ENCODE measurements around the gene LRSAM1.
A peak's percentile ranks its signal among the peaks of the same experiment; 100 is the strongest.

LRSAM1 gene

DNA sequence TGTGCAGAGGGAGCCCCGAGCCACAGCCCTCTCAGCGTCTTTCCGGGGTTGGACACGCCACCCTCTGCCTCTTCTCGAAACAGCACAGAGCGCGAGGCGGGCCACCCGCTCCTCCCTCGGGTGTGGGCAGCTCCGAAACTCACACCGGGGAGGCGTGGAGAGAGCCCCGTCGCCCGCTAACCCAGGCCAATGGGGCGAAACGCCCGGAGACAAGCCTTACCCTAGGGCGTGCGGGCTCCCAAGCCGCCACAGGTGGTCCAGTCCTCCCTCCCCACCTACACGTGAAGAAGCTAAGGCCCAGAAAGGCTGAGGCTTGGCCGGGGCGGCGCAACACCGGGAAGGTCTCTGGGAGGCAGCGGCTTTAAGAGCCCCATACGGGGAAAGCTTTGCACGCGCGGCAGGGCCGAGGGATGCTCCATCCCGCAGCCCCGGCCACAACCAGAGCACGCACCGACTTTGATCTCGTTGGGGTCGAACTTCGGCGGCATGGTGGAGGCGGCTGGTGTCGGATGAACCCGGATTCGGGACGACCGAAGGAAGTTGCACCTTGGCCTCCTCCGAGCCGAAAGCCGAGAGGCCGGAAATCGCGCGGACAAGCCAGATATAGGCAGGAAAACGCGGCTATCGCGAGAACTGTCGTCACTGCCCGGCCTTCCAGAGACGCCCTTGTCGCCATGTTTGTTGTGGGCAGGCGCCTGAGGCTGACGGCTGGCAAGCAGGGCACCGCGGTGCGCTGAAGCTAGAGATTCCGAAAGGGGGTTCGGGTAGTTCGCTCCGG lies at the start of gene LRSAM1, which contains the start of gene RPL12:
Gene LRSAM1 (plus strand): TSS at position 681 of the 778 bp plus-strand sequence. CDS start 3,018 bp downstream, outside the sequence.
Gene RPL12 (minus strand): TSS at position 577 of the 778 bp plus-strand sequence. CDS start 89 bp downstream, at position 488.
- peak; percentile 100 for DNase-seq (ENCODE audit: low read depth)

DNA sequence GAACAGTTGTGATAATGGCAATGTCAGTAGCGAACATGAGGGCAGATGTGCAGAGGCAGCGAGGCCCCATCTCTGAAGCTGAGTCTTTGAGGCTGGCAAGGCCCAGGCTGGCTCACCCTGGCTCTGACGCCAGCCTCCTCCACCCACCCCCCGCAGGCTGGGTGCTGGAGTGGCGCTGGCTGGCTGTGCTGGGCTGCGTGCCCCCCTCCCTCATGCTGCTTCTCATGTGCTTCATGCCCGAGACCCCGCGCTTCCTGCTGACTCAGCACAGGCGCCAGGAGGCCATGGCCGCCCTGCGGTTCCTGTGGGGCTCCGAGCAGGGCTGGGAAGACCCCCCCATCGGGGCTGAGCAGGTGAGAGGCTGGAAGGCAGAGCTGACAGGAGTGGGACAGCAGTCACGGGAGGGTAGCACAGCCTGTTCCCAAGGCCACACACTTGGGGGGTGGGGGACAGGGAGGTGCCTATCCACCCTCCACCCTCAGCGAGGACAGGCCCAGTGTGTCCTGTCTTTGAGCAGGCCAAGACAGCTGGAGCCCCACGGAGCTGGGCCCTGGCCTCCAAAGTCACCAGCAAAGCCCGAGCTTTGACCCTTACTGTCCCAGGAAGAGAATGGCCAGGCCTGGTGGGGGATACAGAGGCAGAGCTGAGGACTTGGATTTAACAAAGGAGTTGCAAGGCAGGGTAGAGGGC lies 48.8 kb upstream of the LRSAM1 start:
- DNase-seq (ENCODE audit: low read depth): no peak

DNA sequence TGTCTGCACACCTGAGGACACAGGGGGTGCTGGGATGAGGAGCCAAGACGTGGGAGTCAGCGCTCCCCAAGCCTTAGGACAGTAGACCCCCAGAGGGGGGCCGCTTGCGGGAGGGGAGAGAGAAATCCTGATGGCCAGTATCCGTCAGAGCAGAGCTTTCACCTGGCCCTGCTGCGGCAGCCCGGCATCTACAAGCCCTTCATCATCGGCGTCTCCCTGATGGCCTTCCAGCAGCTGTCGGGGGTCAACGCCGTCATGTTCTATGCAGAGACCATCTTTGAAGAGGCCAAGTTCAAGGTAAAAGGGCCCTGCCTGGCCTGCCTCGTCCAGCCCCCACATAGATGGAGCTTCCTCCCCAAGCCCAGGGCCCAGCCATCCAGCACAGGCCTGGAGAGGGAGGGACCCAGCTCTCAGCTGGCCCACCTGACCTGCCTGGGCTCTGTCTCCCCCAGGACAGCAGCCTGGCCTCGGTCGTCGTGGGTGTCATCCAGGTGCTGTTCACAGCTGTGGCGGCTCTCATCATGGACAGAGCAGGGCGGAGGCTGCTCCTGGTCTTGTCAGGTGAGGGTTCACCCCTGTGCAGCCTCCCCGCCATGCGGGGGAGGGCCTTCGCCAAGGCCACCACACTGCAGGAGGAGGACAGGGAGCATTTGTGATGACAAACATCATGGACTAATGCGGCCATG lies 47.7 kb upstream of the LRSAM1 start:
- DNase-seq (ENCODE audit: low read depth): no peak

DNA sequence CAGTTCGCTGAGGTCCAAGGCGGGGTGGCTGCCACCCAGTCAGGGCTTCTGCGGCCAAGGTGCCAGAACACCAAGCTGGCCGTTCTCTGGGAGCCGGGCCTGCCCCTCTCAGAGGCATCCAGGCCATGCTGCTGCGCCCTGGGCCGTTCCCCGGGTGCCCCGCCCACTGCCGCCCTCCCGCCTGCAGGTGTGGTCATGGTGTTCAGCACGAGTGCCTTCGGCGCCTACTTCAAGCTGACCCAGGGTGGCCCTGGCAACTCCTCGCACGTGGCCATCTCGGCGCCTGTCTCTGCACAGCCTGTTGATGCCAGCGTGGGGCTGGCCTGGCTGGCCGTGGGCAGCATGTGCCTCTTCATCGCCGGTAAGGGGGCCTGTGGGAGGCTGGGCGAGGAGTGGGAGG lies 46.7 kb upstream of the LRSAM1 start:
- no peak for DNase-seq (ENCODE audit: low read depth)

DNA sequence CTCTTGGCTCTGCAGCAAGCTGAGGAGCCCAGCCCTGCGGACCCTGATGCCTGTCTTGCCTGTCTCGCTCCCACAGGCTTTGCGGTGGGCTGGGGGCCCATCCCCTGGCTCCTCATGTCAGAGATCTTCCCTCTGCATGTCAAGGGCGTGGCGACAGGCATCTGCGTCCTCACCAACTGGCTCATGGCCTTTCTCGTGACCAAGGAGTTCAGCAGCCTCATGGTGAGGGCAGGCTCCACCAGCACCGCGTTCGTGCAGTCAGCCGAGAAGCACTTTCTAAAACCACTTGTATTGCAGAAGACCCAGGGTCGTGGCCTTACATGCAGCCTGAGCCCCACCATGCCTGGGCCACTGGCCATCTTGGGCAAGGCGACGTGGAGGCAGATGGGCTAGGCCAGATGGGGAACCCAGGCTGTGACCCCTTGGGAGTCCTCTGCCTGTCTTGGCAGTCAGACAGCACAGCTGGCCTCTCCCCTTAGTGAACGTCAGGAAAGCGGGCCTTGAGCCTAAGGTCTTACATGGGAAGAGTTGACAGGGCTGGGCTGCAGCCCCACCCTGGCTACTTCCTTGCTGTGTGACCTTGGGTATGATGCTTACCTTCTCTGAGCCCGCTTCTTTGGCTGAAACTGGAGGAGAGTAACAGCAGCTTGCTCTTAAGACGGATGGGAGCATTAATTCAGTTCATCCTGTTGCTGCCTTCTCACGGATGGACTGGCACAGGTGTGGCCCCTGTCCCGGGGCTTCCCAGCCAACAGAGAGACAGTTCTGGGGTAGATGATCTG lies 45.8 kb upstream of the LRSAM1 start:
- no peak for DNase-seq (ENCODE audit: low read depth)

DNA sequence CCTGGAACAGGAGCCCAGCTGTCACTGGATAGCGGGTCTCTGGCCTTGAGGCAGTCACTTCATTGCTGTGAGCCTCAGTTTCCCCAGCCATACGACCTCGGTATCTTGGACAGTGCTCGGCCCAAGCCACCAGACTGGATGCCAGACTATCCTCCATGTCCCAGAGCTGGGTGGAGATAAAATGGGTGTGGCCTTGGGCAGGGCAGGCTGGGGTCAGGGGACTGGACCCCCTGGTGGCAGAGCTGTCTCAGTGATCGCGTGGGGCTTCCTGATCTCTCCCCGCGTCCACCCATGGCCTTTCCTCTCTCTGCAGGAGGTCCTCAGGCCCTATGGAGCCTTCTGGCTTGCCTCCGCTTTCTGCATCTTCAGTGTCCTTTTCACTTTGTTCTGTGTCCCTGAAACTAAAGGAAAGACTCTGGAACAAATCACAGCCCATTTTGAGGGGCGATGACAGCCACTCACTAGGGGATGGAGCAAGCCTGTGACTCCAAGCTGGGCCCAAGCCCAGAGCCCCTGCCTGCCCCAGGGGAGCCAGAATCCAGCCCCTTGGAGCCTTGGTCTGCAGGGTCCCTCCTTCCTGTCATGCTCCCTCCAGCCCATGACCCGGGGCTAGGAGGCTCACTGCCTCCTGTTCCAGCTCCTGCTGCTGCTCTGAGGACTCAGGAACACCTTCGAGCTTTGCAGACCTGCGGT lies 44.4 kb upstream of the LRSAM1 start:
- no peak for DNase-seq (ENCODE audit: low read depth)

DNA sequence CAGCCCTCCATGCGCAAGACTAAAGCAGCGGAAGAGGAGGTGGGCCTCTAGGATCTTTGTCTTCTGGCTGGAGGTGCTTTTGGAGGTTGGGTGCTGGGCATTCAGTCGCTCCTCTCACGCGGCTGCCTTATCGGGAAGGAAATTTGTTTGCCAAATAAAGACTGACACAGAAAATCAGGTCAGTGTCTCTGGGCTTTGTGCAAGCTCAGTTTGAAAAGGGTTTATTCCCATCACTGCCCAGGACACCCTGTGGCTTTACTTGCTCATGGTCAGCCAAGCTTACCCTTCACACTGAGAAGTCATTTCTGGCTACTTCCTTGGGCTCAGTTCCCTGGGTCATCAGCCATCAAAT lies 43.8 kb upstream of the LRSAM1 start:
- DNase-seq (ENCODE audit: low read depth): no peak

DNA sequence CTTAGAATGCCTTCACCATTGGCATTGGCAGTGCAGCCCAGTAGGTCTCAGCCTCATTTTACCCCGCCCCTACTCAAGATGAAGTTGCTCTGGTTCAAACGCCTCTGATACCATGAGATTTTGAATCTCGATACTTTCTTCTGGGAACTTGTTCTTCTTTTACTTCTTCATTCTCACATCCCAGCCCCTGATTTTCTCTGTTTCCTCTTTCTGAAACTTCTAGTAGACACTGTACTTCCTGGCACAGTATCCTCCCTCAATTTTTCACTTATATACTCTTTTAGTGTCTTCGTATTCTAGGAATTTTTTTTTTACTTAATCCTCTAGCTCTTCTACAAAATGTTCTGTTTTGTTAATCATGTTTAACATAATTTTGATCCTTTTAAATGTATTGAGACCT lies 40.2 kb upstream of the LRSAM1 start:
- DNase-seq (ENCODE audit: low read depth): no peak

DNA sequence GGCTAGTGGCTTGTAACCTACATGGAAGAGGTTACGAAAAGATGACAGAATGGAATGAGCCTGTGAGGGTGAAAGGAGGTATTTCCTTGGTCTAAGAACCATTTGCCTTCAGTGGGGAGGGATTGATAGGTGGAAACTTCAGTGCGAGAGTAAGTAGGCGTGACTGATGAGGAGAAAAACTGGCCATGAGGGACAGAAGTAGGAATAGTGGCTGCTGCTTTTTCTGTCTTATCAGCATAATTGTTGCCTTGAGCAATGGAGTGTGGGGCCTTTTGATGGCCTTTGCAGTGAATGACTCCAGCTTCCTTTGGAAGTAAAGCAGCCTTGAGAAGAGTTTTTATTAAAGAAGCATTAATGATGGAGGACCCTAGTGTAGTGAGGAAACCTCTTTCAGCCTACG lies 36.2 kb upstream of the LRSAM1 start:
- DNase-seq (ENCODE audit: low read depth): no peak

DNA sequence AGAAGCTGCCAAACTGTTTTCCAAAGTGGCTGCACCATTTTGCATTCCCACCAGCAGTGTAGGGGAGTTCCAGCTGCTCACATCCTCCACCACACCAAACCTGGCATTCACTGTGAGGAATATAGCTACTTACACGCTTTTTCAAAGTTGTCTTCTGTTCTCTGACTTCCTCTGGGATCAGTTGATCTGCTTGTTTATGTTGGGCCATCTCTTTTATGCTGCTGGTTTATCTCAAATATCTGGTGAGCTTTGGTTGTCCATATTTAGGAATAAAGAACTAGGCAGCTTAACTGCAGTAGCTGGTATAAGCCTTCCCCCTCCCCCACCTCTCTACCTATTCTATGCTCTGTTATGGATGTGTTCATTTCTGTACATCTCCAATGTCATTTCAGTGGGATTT lies 35.7 kb upstream of the LRSAM1 start:
- DNase-seq (ENCODE audit: low read depth): no peak

DNA sequence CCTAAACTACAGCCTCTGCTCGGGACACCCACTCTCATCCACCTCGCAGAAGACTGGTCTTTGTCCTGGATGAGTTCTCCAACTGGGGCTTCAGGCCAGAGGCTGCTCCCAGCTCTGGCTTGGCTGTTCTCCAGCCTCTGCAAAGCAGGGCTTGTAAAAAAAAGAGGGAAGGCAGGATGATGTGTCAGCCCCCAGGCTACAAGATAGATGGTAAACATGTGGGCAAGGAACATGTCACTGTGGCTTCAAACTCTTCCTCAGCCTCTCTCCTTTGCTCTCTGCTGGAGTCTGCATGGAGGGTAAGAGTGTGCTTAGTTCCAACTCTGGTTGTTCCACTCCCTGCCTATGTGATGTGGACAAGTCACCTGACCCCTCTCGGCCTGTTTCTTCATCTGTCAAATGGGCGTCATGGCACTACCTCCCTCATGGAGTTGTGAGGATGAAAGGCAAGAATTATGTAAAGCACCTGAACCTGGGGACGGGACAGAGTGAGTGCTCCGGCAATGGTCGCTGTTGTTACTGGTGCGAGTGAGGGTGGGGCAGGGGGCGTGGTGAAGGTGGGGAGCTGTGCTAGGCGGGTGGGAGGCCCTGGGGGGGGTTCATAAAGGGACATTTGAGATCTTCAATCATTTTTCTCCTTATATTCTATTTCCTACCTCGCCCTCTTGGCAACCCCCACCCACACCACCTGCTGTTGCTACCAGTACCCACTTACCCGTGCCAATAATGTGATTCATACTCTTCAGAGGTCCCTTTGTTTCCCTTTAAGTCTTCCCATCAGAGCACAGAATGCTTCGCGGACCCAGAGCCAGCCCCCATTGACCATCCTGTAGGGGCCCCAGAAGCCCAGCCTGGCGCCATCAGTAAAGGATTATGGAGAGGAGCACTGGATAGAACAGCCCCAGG lies 33.9 kb upstream of the LRSAM1 start:
- no peak for DNase-seq (ENCODE audit: low read depth)

DNA sequence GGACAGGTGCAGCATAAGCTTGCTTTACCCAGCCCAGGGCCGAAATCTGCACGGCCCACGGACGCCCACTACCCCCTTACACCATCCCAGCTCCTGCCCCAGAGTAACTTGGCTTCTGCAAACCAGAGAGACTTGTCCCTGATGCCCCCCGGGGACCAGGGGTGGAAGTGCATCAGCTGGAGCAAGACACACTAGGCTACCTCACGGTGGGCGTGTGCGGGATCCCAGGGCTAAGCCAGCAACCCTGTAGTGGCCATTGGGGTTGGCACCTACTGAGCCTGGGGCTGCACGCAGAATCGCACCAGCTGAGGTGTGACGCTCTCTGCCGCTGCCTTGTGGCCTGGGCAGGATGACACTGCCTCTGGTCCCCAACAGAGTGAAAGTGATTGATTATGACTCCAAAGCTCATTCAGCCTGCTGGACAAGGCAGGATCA lies 33.3 kb upstream of the LRSAM1 start:
- peak; percentile 25 for DNase-seq (ENCODE audit: low read depth)

DNA sequence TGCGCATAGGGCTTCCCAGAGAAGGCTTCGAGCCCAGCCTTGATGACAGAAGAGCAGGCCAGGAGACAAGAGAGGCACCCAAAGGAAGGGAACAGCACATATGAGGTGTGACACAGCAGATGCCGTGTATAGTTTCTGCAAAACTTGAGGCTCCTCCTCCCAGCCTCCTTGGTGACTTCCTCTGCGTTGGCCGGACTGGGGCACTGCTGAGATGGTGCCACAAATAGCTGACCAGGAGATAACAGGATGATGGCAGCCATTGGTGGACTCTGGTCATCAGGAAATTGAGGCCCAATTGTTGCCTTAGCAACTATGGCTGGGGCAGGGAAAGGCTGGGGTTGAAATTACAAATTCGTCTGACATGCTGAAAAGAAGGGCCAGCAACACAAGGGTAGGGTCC lies 32.0 kb upstream of the LRSAM1 start:
- no peak for DNase-seq (ENCODE audit: low read depth)

DNA sequence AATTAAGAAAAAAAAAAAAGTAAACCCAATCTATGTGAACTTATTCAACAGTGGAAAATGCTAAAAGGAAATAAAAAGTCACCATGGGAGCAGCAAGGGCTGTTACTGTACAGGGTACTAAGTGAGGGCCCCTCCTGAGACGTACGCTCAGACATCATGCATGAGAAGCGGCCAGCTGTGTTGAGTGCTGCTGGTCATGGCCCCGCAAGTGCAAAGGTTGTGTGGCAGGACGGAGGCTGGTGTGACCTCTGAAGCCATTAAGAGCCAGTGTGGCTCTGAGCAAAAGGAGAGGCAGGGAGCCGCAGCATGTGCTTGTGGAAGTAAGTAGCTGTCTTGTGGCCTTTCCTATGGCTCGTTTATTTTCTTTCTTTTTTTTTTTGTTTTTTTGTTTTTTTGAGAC lies 30.3 kb upstream of the LRSAM1 start:
- DNase-seq (ENCODE audit: low read depth): no peak

DNA sequence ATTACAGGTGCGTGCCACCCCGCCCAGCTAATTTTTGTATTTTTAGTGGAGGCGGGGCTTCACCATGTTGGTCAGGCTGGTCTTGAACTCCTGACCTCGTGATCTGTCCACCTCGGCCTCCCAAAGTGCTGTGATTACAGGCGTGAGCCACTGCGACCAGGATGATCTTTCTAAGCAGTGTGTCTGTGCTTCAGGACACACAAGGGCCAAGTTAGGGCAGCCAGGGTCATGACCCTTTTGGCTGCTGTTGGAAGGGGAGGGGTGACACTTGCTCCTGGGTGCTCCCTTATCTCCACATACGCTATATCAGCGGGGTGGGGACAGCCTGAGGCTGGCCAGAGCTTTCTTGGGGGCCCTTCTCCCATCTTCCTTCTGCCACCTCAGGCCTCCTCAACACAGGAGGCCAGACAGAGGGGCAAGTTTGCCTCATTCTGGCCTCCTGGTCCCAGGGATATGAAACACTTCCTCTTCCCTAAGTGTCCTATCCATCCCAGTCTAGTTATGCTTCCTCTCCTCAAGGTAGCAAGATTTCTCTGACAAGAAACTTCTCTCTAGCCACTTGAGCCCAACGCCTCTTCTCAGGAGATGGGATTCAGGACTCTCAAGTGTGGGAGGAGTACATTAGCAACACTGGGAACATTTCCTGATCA lies 29.1 kb upstream of the LRSAM1 start:
- no peak for DNase-seq (ENCODE audit: low read depth)

DNA sequence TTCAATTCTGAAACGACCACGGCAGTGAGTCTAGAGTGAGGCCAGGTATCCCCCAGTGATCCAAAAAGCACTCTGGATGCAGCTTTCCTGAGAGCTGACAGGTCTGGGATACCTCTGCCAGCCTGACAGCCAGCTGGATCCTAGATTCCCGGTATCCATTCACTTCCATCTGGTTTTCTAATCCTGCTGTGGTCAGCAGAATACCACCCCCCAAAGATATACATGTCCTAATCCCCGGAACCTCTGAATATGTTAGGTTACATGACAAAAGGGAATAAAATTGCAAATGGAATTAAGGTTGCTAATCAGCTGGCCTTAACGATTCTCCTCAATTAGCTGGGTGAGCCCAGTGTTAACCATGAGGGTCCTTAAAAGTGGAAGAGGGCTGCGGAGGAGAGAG lies 28.5 kb upstream of the LRSAM1 start:
- no peak for DNase-seq (ENCODE audit: low read depth)

DNA sequence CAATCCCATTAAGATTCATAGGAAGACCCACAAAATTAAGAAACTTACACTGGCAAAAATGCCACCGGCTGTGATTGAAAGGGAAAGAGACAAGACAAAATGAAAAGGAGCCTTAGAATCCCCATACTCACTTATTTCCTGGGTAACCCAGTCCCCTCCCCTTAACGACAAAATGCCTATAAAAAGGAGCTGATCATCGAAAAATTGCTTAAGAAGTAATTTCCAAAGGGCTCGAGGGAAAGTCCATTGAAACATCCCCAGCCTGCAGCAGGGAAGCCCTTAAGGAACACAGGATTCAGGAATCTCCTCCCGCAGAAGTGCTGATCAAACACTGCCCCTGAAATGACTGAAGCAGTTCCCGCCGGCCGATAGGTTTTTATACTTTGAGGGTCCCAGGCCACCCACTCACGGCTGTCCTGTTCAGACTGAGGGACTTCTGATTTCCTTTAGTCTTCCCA lies 27.8 kb upstream of the LRSAM1 start:
- no peak for DNase-seq (ENCODE audit: low read depth)

DNA sequence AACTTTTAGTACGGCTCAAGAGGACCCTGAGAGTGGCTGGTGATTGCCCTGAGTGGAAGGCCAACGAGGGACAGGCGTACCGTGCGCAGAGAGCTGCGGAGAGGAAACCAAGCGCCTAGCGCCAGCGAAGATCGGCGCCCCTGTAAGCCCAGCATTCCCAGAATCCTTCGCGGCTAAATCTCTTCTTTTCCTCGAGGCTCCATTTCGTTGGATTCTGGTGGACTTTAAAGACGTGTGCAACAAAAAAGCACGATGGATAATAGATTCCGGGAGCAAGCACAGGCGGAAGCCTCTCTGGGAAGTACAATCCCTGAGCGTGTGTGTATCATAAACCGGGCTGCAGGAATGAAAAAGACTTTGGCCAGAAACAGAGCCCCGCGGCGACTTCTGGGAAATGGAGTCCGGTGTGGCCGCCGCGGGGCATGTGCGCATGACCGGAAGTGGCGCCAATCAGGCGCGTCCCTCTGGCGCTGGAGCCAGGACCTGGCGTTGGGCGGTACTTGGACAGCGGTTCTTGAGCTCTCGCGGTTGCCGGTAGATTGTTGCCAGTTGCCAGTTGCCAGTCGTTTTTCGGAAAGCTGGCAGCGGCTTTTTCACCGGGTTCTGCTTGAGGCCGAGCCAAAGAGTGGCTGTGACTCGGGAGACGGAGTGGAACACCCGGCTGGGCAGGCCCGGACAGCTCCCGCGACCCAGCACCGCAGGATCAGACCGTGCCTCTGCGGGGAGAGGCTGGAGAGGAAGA lies 27.2 kb upstream of the LRSAM1 start, which contains the start of gene ZNF79:
Gene ZNF79 (plus strand): TSS at position 449 of the 742 bp plus-strand sequence. CDS start 406 bp downstream, outside the sequence.
- peak; percentile 86 for DNase-seq (ENCODE audit: low read depth)

DNA sequence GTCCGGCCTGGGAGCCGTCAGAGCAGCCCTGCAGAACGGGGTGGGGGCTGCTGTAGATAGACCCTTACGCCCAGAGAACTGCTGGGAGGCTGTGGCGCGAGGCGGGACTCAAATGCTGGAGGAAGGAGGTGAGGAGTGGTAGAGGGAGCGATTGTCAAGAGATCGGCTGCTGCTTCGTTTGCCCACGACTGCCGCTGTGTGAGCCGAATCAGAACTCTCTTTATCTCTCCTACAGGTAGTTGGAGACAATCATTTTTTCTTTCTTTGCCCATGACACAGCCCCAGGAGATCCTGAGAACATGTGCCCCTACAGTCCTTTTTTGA lies 26.7 kb upstream of the LRSAM1 start:
- peak; percentile 20 for DNase-seq (ENCODE audit: low read depth)

All from activated T-cell treated with anti-CD3 and anti-CD28 coated beads for 1 hour (primary cell).